HepG2 (cell line): ENCODE results near the gene TCFL5. TPM values are rescaled to one million over a fixed set of nuclear protein-coding genes. Genes with fewer than 3 reads are reported as not detected.
A peak's percentile ranks its signal among the peaks of the same experiment; 100 is the strongest.

ENCODE experiments used
- ATAC-seq: fragments of 200-7000 bp; cut with Tn5 transposase; 3 replicates; pipeline ENCODE4 v1.9.1; 2020; ENCODE audit warnings: mild to moderate bottlenecking, moderate library complexity
- BruUV-seq: library from RNA; stranded (reverse); fragments of 400-500 nt; replicated peaks from 2 replicates; lab custom pipeline; 2021; lab: Mats Ljungman, UMichigan
- CTCF ChIA-PET: fragments of 300-600 bp; formaldehyde crosslinking; extraction: SDS; loops from one replicate; lab custom pipeline; 2021; ENCODE audit warnings: low total read pairs, inconsistent platforms, low intra/inter-chr PET ratio; lab: Yijun Ruan, JAX
- POLR2A ChIA-PET: fragments of 350-600 bp; sonication (Branson Sonifier 250); formaldehyde crosslinking; loops from one replicate; lab custom pipeline; 2020; ENCODE audit warnings: antibody characterized with exemption, inconsistent platforms; lab: Yijun Ruan, JAX
- DNase-seq: peaks from one replicate; pipeline ENCODE4 v3.0.0-alpha.2; 2015; ENCODE audit warnings: low spot score
- FAIRE-seq: peaks from 3 replicates; lab custom pipeline; 2011; peaks lifted over from hg19 to GRCh38; lab: Jason Lieb, UNC
- H2AFZ ChIP-seq: one replicate; pipeline ENCODE4 v1.6.1; 2011; ENCODE audit warnings: low read length, inconsistent platforms
- H3K27ac ChIP-seq: fragments of 300-600 bp; 3 replicates; pipeline ENCODE4 v1.8.0; 2011; ENCODE audit warnings: mixed run types, mild to moderate bottlenecking, mixed read lengths, low read length, inconsistent platforms; ENCODE audit not compliant: insufficient read depth; ENCODE audit errors: extremely low read length
- H3K27me3 ChIP-seq, 2 experiments: fragments of 200-600 bp in 1 of 2; 2 replicates in 1 of 2; 3 replicates in 1 of 2; pipeline versions ENCODE4 v1.6.0 to v1.8.0; 2011; ENCODE audit warnings: low read length in 2 of 2, mild to moderate bottlenecking in 2 of 2, moderate library complexity in 2 of 2, inconsistent platforms in 1 of 2; ENCODE audit not compliant: insufficient read depth in 2 of 2, control insufficient read depth in 1 of 2
- H3K36me3 ChIP-seq, 2 experiments: fragments of 200-600 bp in 1 of 2; replicated peaks in 1 of 2; 2 replicates in 1 of 2; 3 replicates in 1 of 2; pipeline versions ENCODE4 v1.5.1 to v1.8.0; 2011; ENCODE audit warnings: low read length in 2 of 2, inconsistent platforms in 1 of 2; ENCODE audit not compliant: insufficient read depth in 2 of 2, control insufficient read depth in 1 of 2
- H3K4me1 ChIP-seq: 2 replicates; pipeline ENCODE4 v1.5.1; 2012; ENCODE audit warnings: low read length, inconsistent platforms; ENCODE audit not compliant: insufficient read depth
- H3K4me2 ChIP-seq: 2 replicates; pipeline ENCODE4 v1.6.0; 2011; ENCODE audit warnings: low read depth, low read length, inconsistent platforms
- H3K4me3 ChIP-seq, 3 experiments: fragments of 200-600 bp in 1 of 3; sonication (generic), shearing (Covaris generic) in 1 of 3; replicated peaks in 1 of 3; 2 replicates each; pipeline ENCODE4 v1.5.1; 2011 to 2016; ENCODE audit warnings: low read length in 3 of 3, inconsistent platforms in 2 of 3, low read depth in 2 of 3, mild to moderate bottlenecking in 2 of 3, control low read depth in 1 of 3, mixed read lengths in 1 of 3; ENCODE audit not compliant: insufficient read depth in 1 of 3
- H3K79me2 ChIP-seq: one replicate; pipeline ENCODE4 v1.6.1; 2011; ENCODE audit warnings: low read length, inconsistent platforms; ENCODE audit not compliant: insufficient read depth
- H3K9ac ChIP-seq: 2 replicates; pipeline ENCODE4 v1.6.0; 2011; ENCODE audit warnings: mild to moderate bottlenecking, low read depth, low read length, inconsistent platforms; ENCODE audit not compliant: insufficient read depth
- H3K9me3 ChIP-seq: 2 replicates; pipeline ENCODE4 v1.5.1; 2012; ENCODE audit warnings: mild to moderate bottlenecking, low read length
- H4K20me1 ChIP-seq: 2 replicates; pipeline ENCODE4 v1.6.0; 2011; ENCODE audit warnings: inconsistent platforms, mild to moderate bottlenecking, low read length, moderate library complexity; ENCODE audit not compliant: insufficient read depth
- EZH2 ChIP-seq: conservative IDR thresholded peaks from 2 replicates; pipeline ENCODE4 v1.6.1; 2012; ENCODE audit warnings: mild to moderate bottlenecking, low read depth, low read length, moderate library complexity
- FOXO1 ChIP-seq: sonication (generic); formaldehyde crosslinking; IDR thresholded peaks from 2 replicates; pipeline ENCODE4 v1.4.0; 2020; ENCODE audit warnings: missing genetic modification reagents
- KDM5B ChIP-seq: sonication (generic); formaldehyde crosslinking; IDR thresholded peaks from 2 replicates; pipeline ENCODE4 v1.4.0; 2020; ENCODE audit warnings: missing genetic modification reagents, mild to moderate bottlenecking, borderline replicate concordance
- NONO ChIP-seq, 2 experiments: fragments of 450-650 bp in 1 of 2; sonication (generic) in 1 of 2; formaldehyde crosslinking in 1 of 2; IDR thresholded peaks in 1 of 2; conservative IDR thresholded peaks in 1 of 2; 2 replicates each; pipeline versions ENCODE4 v1.6.1 to v1.8.0; 2017 to 2022; ENCODE audit warnings: mild to moderate bottlenecking in 1 of 2, missing genetic modification reagents in 1 of 2, moderate library complexity in 1 of 2
- NR0B2 ChIP-seq: sonication (generic); formaldehyde crosslinking; IDR thresholded peaks from 2 replicates; pipeline ENCODE4 v1.4.0; 2020; ENCODE audit warnings: mild to moderate bottlenecking, missing genetic modification reagents
- NR1H2 ChIP-seq: sonication (generic); formaldehyde crosslinking; IDR thresholded peaks from 2 replicates; pipeline ENCODE4 v1.8.1; 2022; ENCODE audit warnings: low read depth, missing genetic modification reagents, borderline replicate concordance
- POLR2A ChIP-seq, 2 experiments: IDR thresholded peaks; 2 replicates each; pipeline ENCODE4 v1.6.1; 2011; ENCODE audit warnings: low read depth in 2 of 2, low read length in 2 of 2, mild to moderate bottlenecking in 1 of 2, moderate library complexity in 1 of 2; ENCODE audit not compliant: insufficient read depth in 1 of 2
- RBFOX2 ChIP-seq: fragments of 200-400 bp; formaldehyde crosslinking; IDR thresholded peaks from 2 replicates; pipeline ENCODE4 v1.6.1; 2017; ENCODE audit warnings: low read depth, mild to moderate bottlenecking, low read length
- SIN3A ChIP-seq: IDR thresholded peaks from 2 replicates; pipeline ENCODE4 v1.6.1; 2011; ENCODE audit warnings: low read depth, mild to moderate bottlenecking, control low read depth, low read length, borderline replicate concordance
- SP1 ChIP-seq, 2 experiments: fragments of 450-650 bp in 1 of 2; sonication (generic) in 1 of 2; formaldehyde crosslinking in 1 of 2; IDR thresholded peaks; 2 replicates each; pipeline versions ENCODE4 v1.4.0 to v1.6.1; 2016 to 2020; ENCODE audit warnings: missing genetic modification reagents in 1 of 2
- ZBTB38 ChIP-seq: sonication (generic); formaldehyde crosslinking; IDR thresholded peaks from 2 replicates; pipeline ENCODE4 v1.5.1; 2020; ENCODE audit warnings: mild to moderate bottlenecking, missing genetic modification reagents
- ZNF350 ChIP-seq: sonication (generic); formaldehyde crosslinking; IDR thresholded peaks from 2 replicates; pipeline ENCODE4 v1.4.0; 2020; ENCODE audit warnings: mild to moderate bottlenecking, low read depth, missing genetic modification reagents, borderline replicate concordance
- ZNF616 ChIP-seq: sonication (generic); formaldehyde crosslinking; IDR thresholded peaks from 2 replicates; pipeline ENCODE4 v1.5.0; 2020; ENCODE audit warnings: low read depth, mild to moderate bottlenecking, missing genetic modification reagents
- ZSCAN25 ChIP-seq: sonication (generic); formaldehyde crosslinking; IDR thresholded peaks from 2 replicates; pipeline ENCODE4 v1.8.0; 2022; ENCODE audit warnings: mild to moderate bottlenecking, missing genetic modification reagents
- WGBS: methylation state at CpG from one replicate; pipeline ENCODE4 v1.1.6; 2017; ENCODE audit warnings: low lambda C conversion rate; 5-methylcytosine and 5-hydroxymethylcytosine counted together
- in situ Hi-C: cut with HindIII; loops from 2 replicates; pipeline ENCODE4 v1.10.0; 2017; ENCODE audit warnings: low pct_unique_long_range_greater_than_20kb; ENCODE audit not compliant: extremely low pct_ligation_motif_present
- intact Hi-C: fragments of 100-400 bp; cut with micrococcal nuclease; formaldehyde crosslinking; loops from one replicate; pipeline ENCODE4 v1.10.0; 2022; ENCODE audit not compliant: unreplicated experiment
- polyA plus RNA-seq, 8 experiments: library from polyadenylated mRNA; depleted of rRNA in 3 of 8; stranded (reverse) in 7 of 8; unstranded in 1 of 8; fragments of >200 nt; fragmentation: Illumina TruSeq in 4 of 8; extraction: Trizol in 4 of 8; gene quantifications; 2 replicates each; pipeline versions ENCODE4 v1.2.1 to v1.2.3, GENCODE V29; 2011 to 2016; ENCODE audit warnings: low read depth in 4 of 8, missing spikeins in 1 of 8, mixed read lengths in 1 of 8; ENCODE audit not compliant: insufficient read depth in 1 of 8
- total RNA-seq, 5 experiments: library from RNA; depleted of rRNA; stranded (reverse); fragments of >200 nt; fragmentation: Illumina TruSeq; extraction: Trizol; gene quantifications; 2 replicates each; pipeline ENCODE4 v1.2.3, GENCODE V29; 2016; ENCODE audit warnings: low read depth in 1 of 5
- TF ChIP-seq, protein P1 (sequence below): sonication (generic); formaldehyde crosslinking; IDR thresholded peaks from 2 replicates; pipeline ENCODE4 v1.4.0; 2020; ENCODE audit warnings: missing genetic modification reagents

TCFL5 gene
- total and polyA plus RNA-seq, 2 of the 13 experiments (the other 11 are each of a cell fraction or from before 2014, with no cell fraction given): 14.8 to 20.0 TPM

DNA sequence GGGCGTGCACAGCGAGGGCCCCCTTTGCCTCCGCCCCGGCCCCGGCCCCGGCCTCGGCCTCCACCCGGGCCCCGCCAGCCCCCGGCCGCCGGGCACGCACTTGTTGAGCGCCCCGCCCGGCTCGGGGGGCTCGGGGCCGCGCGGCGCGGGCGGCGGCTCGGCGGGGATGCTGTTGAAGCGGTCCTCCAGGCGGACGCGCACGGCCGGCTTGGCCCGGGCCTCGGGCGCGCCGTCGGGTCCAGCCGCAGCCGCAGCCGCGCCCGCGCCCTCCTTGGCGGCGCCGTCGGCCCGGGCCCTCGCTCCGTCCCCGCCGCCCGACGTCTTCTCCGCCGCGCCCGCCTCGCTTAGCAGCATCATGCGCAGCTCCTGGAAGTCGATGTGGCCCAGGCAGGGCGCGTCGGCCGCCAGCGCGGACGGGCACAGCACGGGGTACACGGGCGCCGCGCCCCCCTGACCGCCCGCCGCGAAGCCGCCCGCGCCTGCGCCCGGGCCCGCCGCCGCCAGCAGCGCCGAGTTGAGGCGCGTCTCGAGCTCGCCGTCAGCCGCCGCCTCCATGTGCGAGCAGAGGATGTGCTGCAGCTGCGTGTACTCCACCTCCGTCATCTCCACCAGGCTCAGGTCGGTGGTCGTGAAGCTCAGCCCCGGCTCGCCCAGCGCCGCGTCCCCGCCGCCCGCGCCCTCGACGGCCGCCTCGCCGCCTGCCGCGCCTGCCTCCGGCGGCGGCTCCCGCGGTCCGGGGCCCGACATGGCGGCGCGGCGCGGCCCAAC is 514 bp downstream of the TCFL5 start (continued):
- TF ChIP-seq, protein P1, sequence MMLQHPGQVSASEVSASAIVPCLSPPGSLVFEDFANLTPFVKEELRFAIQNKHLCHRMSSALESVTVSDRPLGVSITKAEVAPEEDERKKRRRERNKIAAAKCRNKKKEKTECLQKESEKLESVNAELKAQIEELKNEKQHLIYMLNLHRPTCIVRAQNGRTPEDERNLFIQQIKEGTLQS (CRISPR knock-in tag): 0 out of 2 replicates have a peak, but pooled peaks have one; percentile 51
- TF ChIP-seq ZNF616 (CRISPR knock-in tag) (peak; percentile 76; the same call in 1 of the 2 replicates), ZBTB38 (CRISPR knock-in tag) (0 out of 2 replicates have a peak, but pooled peaks have one; percentile 14), FOXO1 (CRISPR knock-in tag) (0 out of 2 replicates have a peak, but pooled peaks have one; percentile 9), RBFOX2 (peak; percentile 43; the same call in 1 of the 2 replicates), SIN3A (peak; percentile 30; the same call in 1 of the 2 replicates), NR0B2 (CRISPR knock-in tag) (peak; percentile 71), SP1 (IDR thresholded peaks at IDR 0.05) (no peak), SP1 (CRISPR knock-in tag; IDR thresholded peaks at IDR 0.05) (peak; percentile 40; the same call in 1 of the 2 replicates), NONO (IDR thresholded peaks at IDR 0.05) (no peak), NONO (CRISPR knock-in tag; conservative IDR thresholded peaks at IDR 0.05) (no peak)

DNA sequence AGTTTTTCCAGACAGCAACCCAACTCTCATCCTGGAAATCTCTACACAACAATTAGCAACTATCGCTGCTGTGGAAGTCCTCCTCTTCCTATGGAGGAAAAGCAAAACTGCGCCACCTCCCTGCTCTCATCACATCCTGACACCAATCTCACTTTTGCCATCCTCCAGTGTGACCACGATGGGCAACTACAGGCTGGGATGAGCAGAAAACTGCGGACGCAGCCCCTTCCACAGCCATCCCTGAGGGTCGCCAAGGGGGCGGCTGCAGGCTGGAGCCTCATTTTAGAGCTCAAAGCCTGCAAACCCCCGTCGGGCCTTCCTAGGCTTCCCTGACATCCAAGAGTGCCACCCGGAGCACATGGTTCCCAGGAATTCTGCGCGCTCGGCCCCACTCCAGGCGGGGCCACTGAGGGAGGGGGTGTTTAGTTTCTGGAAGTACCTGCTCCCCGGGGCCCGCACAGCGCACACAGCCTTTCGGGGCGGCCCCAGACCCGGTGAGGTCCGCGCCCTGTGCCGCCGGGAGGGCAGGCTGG is 1.2 kb downstream of the TCFL5 start:
- no peaks in the 10 kb centered on the region for H3K9me3 ChIP-seq
- H3K9ac ChIP-seq: peak overlapping the region; percentile 53
- peaks cover 10% of the 10 kb centered on the region for H3K79me2 ChIP-seq
- peak; percentile 39 for DNase-seq
- H3K4me3 ChIP-seq: peak overlapping the region; percentile 61 to 83 (median 77)
- peak; percentile 22 for ATAC-seq
- CTCF ChIA-PET: no interaction called here
- H3K4me2 ChIP-seq: peak overlapping the region; percentile 86
- H3K27ac ChIP-seq: no peak overlapping the region
- H4K20me1 ChIP-seq: no peaks in the 10 kb centered on the region; the same call in 1 of the 2 replicates
- in situ Hi-C loops (no loop called here), intact Hi-C loops (loop anchor here (5.0 kb wide), 1 partner anchor 38 kb away; no protein-coding TSS in a partner anchor)
- peaks cover 9 to 13% of the 10 kb centered on the region in 2 experiments; a peak in 4 of 5 replicates for H3K36me3 ChIP-seq
- no peak for FAIRE-seq
- H3K4me1 ChIP-seq: peaks cover 44% of the 10 kb centered on the region
- 6% methylated on average over 22 of the region's 24 CpGs for WGBS
- peaks cover 0 to 7% of the 10 kb centered on the region in 2 experiments; a peak in 1 of 5 replicates for H3K27me3 ChIP-seq
- no peak overlapping the region for H2AFZ ChIP-seq
- POLR2A ChIA-PET: interaction anchor here (0.6 to 2.3 kb wide), 7 partner anchors 14 to 93 kb away, joined by 3 to 15 read pairs (median 11); partner anchors contain the start of gene SLC17A9
- no TSS peak for BruUV-seq
- 0 out of 4 replicates have a peak, but pooled peaks of 1 of the 2 experiments have one; percentile 23 for TF ChIP-seq POLR2A (IDR thresholded peaks at IDR 0.05; ENCODE audit: insufficient read depth in 1 of 2, low read depth in 2 of 2, low read length in 2 of 2)
- no peak; the same call in 1 of the 2 replicates for TF ChIP-seq ZNF350
- TF ChIP-seq KDM5B (CRISPR knock-in tag): no peak
- no peak for TF ChIP-seq NR1H2 (CRISPR knock-in tag)
- TF ChIP-seq EZH2: no peak
- TF ChIP-seq ZSCAN25 (CRISPR knock-in tag): 0 out of 2 replicates have a peak, but pooled peaks have one; percentile 23
